ENCODE results near the gene DDX47. TPM values are rescaled to one million over a fixed set of nuclear protein-coding genes. Genes with fewer than 3 reads are reported as not detected.
A peak's percentile ranks its signal among the peaks of the same experiment; 100 is the strongest.
"Not testable (repeated sequence)": the region's sequence is repeated elsewhere in the genome, so short reads cannot be mapped to it uniquely, and the experiment has no call there.

The DDX47 gene
- total RNA-seq, 3 donors from 2014 or later (not counting 1 experiment from before 2014, with no cell fraction given), result 98.9 to 120 (median 114) TPM

DNA sequence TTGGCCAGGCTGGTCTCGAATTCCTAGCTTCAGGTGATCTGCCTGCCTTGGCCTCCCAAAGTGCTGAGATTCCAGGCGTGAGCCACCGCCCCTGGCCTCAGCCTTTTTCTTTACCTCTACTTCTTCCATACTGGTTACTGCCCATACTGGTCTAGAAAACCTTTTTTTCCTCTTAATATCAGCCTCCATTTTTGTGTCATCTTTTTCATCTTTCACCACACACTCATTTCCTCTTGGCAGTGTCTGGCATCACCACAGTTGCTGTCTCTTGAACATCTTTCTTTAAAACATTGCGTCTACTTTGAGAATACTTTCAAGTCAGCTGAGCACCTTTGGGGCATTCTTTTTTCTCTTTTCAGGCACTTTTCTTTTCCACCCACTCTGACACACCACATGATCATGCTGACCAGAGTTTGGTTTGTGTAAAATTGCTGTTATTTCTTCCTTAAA lies 32.7 kb downstream of the DDX47 start:
- no peaks in the 10 kb centered on the region for H3K4me1 Mint-ChIP-seq
- no peak for ATAC-seq
- TF ChIP-seq CTCF (IDR thresholded peaks at IDR 0.05), result no peak
- no peak overlapping the region for H3K4me3 Mint-ChIP-seq
- Histone ChIP-seq H3K27me3 (ENCODE audit: control insufficient read depth, insufficient read depth, low read length) (no peaks in the 10 kb centered on the region), H3K4me3 (ENCODE audit: low read length) (no peak overlapping the region), H3K36me3 (ENCODE audit: control insufficient read depth, insufficient read depth, low read length) (no peaks in the 10 kb centered on the region), H3K27ac (ENCODE audit: low read length) (no peak overlapping the region), H3K4me1 (ENCODE audit: control insufficient read depth, insufficient read depth, low read length) (no peaks in the 10 kb centered on the region), H3K9me3 (ENCODE audit: control insufficient read depth, insufficient read depth, low read length) (no peaks in the 10 kb centered on the region)
- no peak overlapping the region for H3K27ac Mint-ChIP-seq
- WGBS (ENCODE audit: insufficient coverage), result 86% methylated on average over 4 of the region's 4 CpGs
- DNase-seq, result peak in 1 of 2 donors; percentile 29
- H3K9me3 Mint-ChIP-seq, result no peaks in the 10 kb centered on the region
- no peaks in the 10 kb centered on the region for H3K27me3 Mint-ChIP-seq (ENCODE audit: low read depth in 2 of 2)
- H3K36me3 Mint-ChIP-seq, result no peaks in the 10 kb centered on the region
- intact Hi-C loops (cut with micrococcal nuclease), result no loop called here

- H3K4me3 Mint-ChIP-seq; H3K36me3 Mint-ChIP-seq; H3K9me3 Mint-ChIP-seq; H3K27me3 ChIP-seq (ENCODE audit: control insufficient read depth, insufficient read depth, low read length); H3K9me3 ChIP-seq (ENCODE audit: control insufficient read depth, insufficient read depth, low read length); H3K27ac ChIP-seq (ENCODE audit: low read length); ATAC-seq; H3K4me1 Mint-ChIP-seq; intact Hi-C loops (cut with micrococcal nuclease); H3K4me3 ChIP-seq (ENCODE audit: low read length); H3K27me3 Mint-ChIP-seq (ENCODE audit: low read depth in 2 of 2); H3K27ac Mint-ChIP-seq; H3K4me1 ChIP-seq (ENCODE audit: control insufficient read depth, insufficient read depth, low read length); H3K36me3 ChIP-seq (ENCODE audit: control insufficient read depth, insufficient read depth, low read length): not testable (repeated sequence)
- DNase-seq, result peak in 1 of 2 donors; percentile 54
- 91% methylated on average over 2 of the region's 3 CpGs for WGBS (ENCODE audit: insufficient coverage)
Measured at GRCh38 chr12:12846780-12847179, 33.6 kb downstream of the DDX47 start.

DNA sequence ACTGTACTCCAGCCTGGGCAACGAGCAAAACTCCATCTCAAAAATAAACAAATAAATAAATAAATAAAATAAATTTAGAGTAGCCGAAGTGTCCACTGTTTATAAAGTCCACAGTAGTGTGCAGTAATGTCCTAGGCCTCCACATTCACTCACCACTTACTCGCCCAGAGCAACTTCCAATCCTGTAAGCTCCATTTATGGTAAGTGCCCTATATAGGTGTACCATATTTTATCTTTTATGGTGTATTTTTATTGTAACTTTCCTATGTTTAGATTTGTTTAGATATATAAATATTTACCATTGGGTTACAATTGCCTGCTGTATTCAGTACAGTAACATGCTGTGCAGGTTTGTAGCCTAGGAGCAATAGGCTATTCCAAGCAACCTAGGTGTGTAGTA lies 40.3 kb downstream of the DDX47 start:
- ATAC-seq (no peak), DNase-seq (no peak)
- H3K4me1 Mint-ChIP-seq, result no peaks in the 10 kb centered on the region
- H3K27ac Mint-ChIP-seq, result no peak overlapping the region
- no peaks in the 10 kb centered on the region for H3K27me3 ChIP-seq (ENCODE audit: control insufficient read depth, insufficient read depth, low read length)
- H3K27me3 Mint-ChIP-seq (ENCODE audit: low read depth in 2 of 2), result no peaks in the 10 kb centered on the region
- H3K36me3 Mint-ChIP-seq, result no peaks in the 10 kb centered on the region
- TF ChIP-seq CTCF (IDR thresholded peaks at IDR 0.05), result no peak
- H3K9me3 ChIP-seq (ENCODE audit: control insufficient read depth, insufficient read depth, low read length), result no peaks in the 10 kb centered on the region
- intact Hi-C loops (cut with micrococcal nuclease), result no loop called here
- H3K4me1 ChIP-seq (ENCODE audit: control insufficient read depth, insufficient read depth, low read length), result no peaks in the 10 kb centered on the region
- H3K9me3 Mint-ChIP-seq, result no peaks in the 10 kb centered on the region
- no CpG with 5 or more reads among the region's 3 CpGs for WGBS (ENCODE audit: insufficient coverage)
- H3K27ac ChIP-seq (ENCODE audit: low read length), result no peak overlapping the region
- H3K4me3 Mint-ChIP-seq, result no peak overlapping the region
- H3K36me3 ChIP-seq (ENCODE audit: control insufficient read depth, insufficient read depth, low read length), result no peaks in the 10 kb centered on the region
- H3K4me3 ChIP-seq (ENCODE audit: low read length), result no peak overlapping the region

DNA sequence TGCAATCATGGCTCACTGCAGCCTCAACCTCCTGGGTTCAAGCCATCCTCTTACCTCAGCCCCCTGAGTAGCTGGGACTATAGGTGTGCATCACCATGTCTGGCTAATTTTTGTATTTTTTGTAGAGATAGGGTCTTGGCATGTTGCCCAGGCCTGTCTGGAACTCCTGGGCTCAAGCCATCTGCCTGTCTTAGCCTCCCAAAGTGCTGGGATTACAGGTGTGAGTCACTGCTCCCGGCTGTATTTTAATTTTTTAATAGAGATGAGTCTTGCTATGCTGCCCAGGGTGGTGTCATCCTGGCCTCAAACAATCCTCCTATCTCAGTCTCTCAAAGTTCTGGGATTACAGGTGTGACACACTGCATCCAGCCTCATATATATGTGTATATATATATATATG lies 46.5 kb downstream of the DDX47 start:
- 100% methylated on average over 1 of the region's 1 CpG for WGBS (ENCODE audit: insufficient coverage)
- ATAC-seq (no peak), DNase-seq (no peak)
- intact Hi-C loops (cut with micrococcal nuclease), result no loop called here
- Mint-ChIP-seq H3K27me3 (ENCODE audit: low read depth in 2 of 2) (no peaks in the 10 kb centered on the region), H3K4me1 (no peaks in the 10 kb centered on the region), H3K36me3 (no peaks in the 10 kb centered on the region), H3K4me3 (no peak overlapping the region), H3K27ac (no peak overlapping the region), H3K9me3 (no peaks in the 10 kb centered on the region)
- H3K36me3 ChIP-seq (ENCODE audit: control insufficient read depth, insufficient read depth, low read length), result no peaks in the 10 kb centered on the region
- no peak for TF ChIP-seq CTCF (IDR thresholded peaks at IDR 0.05)
- H3K27ac ChIP-seq (ENCODE audit: low read length), result no peak overlapping the region
- H3K9me3 ChIP-seq (ENCODE audit: control insufficient read depth, insufficient read depth, low read length), result no peaks in the 10 kb centered on the region
- no peaks in the 10 kb centered on the region for H3K27me3 ChIP-seq (ENCODE audit: control insufficient read depth, insufficient read depth, low read length)
- no peaks in the 10 kb centered on the region for H3K4me1 ChIP-seq (ENCODE audit: control insufficient read depth, insufficient read depth, low read length)
- no peak overlapping the region for H3K4me3 ChIP-seq (ENCODE audit: low read length)

All from natural killer cell (primary cell).